GM12878 (cell line): ENCODE measurements around the gene C1QTNF12. TPM values are rescaled to one million over a fixed set of nuclear protein-coding genes. Genes with fewer than 3 reads are reported as not detected.

Source experiments
- ATAC-seq: fragments of 200-7000 bp; cut with Tn5 transposase; 3 replicates; pipeline ENCODE4 v1.9.1; 2020; ENCODE audit warnings: mild to moderate bottlenecking, moderate library complexity
- BruUV-seq: library from RNA; stranded (reverse); fragments of 400-500 nt; replicated peaks from 2 replicates; lab custom pipeline; 2021; lab: Mats Ljungman, UMichigan
- CTCF ChIA-PET: fragments of 300-600 bp; sonication (Branson Sonifier 250); formaldehyde crosslinking; extraction: SDS; loops from one replicate; lab custom pipeline; 2021; ENCODE audit warnings: inconsistent platforms; lab: Yijun Ruan, JAX
- POLR2A ChIA-PET: fragments of 350-600 bp; formaldehyde crosslinking; extraction: SDS; loops from one replicate; lab custom pipeline; 2021; ENCODE audit warnings: inconsistent platforms; lab: Charles Lee
- RAD21 ChIA-PET: fragments of 300-600 bp; sonication (Branson Sonifier 250); formaldehyde crosslinking; loops from one replicate; lab custom pipeline; 2023; ENCODE audit warnings: antibody characterized with exemption; ENCODE audit not compliant: unreplicated experiment; lab: Charles Lee
- SMC1A ChIA-PET: fragments of 300-600 bp; sonication (Branson Sonifier 250); formaldehyde crosslinking; loops from one replicate; lab custom pipeline; 2023; ENCODE audit not compliant: unreplicated experiment, uncharacterized antibody; lab: Charles Lee
- DNase-seq: peaks from one replicate; pipeline ENCODE4 v3.0.0-alpha.2; 2011; ENCODE audit warnings: low read depth, low spot score
- FAIRE-seq: peaks from 3 replicates; lab custom pipeline; 2011; peaks lifted over from hg19 to GRCh38; lab: Jason Lieb, UNC
- H2AFZ ChIP-seq: 2 replicates; pipeline ENCODE4 v1.6.0; 2011; ENCODE audit warnings: low read depth, low read length, control low read depth; ENCODE audit not compliant: control insufficient read depth
- H3K27ac ChIP-seq: 2 replicates; pipeline ENCODE4 v1.5.1; 2011; ENCODE audit warnings: control low read depth; ENCODE audit not compliant: control insufficient read depth, insufficient read depth
- H3K27me3 ChIP-seq, 2 experiments: replicated peaks in 1 of 2; 2 replicates each; pipeline versions ENCODE4 v1.6.0 to v1.6.1; 2011; ENCODE audit warnings: low read length in 1 of 2; ENCODE audit not compliant: control insufficient read depth in 2 of 2, insufficient read depth in 2 of 2
- H3K36me3 ChIP-seq, 2 experiments: 2 replicates each; pipeline ENCODE4 v1.5.1; 2011; ENCODE audit warnings: low read length in 1 of 2; ENCODE audit not compliant: control insufficient read depth in 2 of 2, insufficient read depth in 2 of 2
- H3K4me1 ChIP-seq: 2 replicates; pipeline ENCODE4 v1.6.1; 2011; ENCODE audit warnings: mild to moderate bottlenecking, low read length, moderate library complexity, mixed read lengths; ENCODE audit not compliant: control insufficient read depth, insufficient read depth
- H3K4me2 ChIP-seq: 2 replicates; pipeline ENCODE4 v1.6.0; 2011; ENCODE audit warnings: control low read depth; ENCODE audit not compliant: control insufficient read depth, insufficient read depth
- H3K4me3 ChIP-seq: fragments of 200-600 bp; sonication (generic); 2 replicates; pipeline ENCODE4 v1.5.1; 2016
- H3K79me2 ChIP-seq: 2 replicates; pipeline ENCODE4 v1.6.0; 2011; ENCODE audit warnings: low read length; ENCODE audit not compliant: control insufficient read depth, insufficient read depth
- H3K9ac ChIP-seq: 2 replicates; pipeline ENCODE4 v1.8.0; 2011; ENCODE audit warnings: low read length, control low read depth, mixed read lengths; ENCODE audit not compliant: control insufficient read depth, insufficient read depth
- H3K9me3 ChIP-seq: replicated peaks from 3 replicates; pipeline ENCODE4 v1.5.1; 2011; ENCODE audit warnings: mild to moderate bottlenecking, low read length; ENCODE audit not compliant: control insufficient read depth, insufficient read depth
- H4K20me1 ChIP-seq: 2 replicates; pipeline ENCODE4 v1.6.0; 2011; ENCODE audit not compliant: control insufficient read depth, insufficient read depth
- BCL11A ChIP-seq: IDR thresholded peaks from 2 replicates; pipeline ENCODE4 v1.6.1; 2011; ENCODE audit warnings: low read depth, low read length
- DPF2 ChIP-seq: fragments of 450-650 bp; IDR thresholded peaks from 2 replicates; pipeline ENCODE4 v1.6.1; 2017; ENCODE audit warnings: mild to moderate bottlenecking
- HDAC6 ChIP-seq: fragments of 200-600 bp; sonication (generic); IDR thresholded peaks from one replicate; pipeline ENCODE4 v1.8.0; 2017; ENCODE audit warnings: antibody characterized with exemption; ENCODE audit not compliant: unreplicated experiment
- MXI1 ChIP-seq: fragments of 150-350 bp; IDR thresholded peaks from 2 replicates; pipeline ENCODE4 v1.6.1; 2011; ENCODE audit warnings: low read depth, mild to moderate bottlenecking, inconsistent platforms, low read length, improper control_type of control experiment
- NBN ChIP-seq: fragments of 450-650 bp; IDR thresholded peaks from 2 replicates; pipeline ENCODE4 v1.6.1; 2016
- POLR2AphosphoS2 ChIP-seq: IDR thresholded peaks from 2 replicates; pipeline ENCODE4 v1.6.1; 2011; ENCODE audit warnings: low read depth, mild to moderate bottlenecking, low read length, improper control_type of control experiment, moderate library complexity
- SIN3A ChIP-seq: IDR thresholded peaks from 2 replicates; pipeline ENCODE4 v1.6.1; 2012; ENCODE audit warnings: low read depth, low read length, improper control_type of control experiment
- SMAD1 ChIP-seq: fragments of 450-650 bp; IDR thresholded peaks from 2 replicates; pipeline ENCODE4 v1.6.1; 2018; ENCODE audit warnings: mild to moderate bottlenecking, low read depth; ENCODE audit not compliant: partially characterized antibody
- TCF7 ChIP-seq: IDR thresholded peaks from 2 replicates; pipeline ENCODE4 v1.6.1; 2014; ENCODE audit warnings: antibody characterized with exemption, borderline replicate concordance
- WRNIP1 ChIP-seq: IDR thresholded peaks from 2 replicates; pipeline ENCODE4 v1.6.1; 2011; ENCODE audit warnings: low read depth, low read length, improper control_type of control experiment, borderline replicate concordance
- ZBTB40 ChIP-seq: fragments of 450-650 bp; IDR thresholded peaks from 2 replicates; pipeline ENCODE4 v1.6.1; 2016; ENCODE audit warnings: mild to moderate bottlenecking, moderate library complexity, borderline replicate concordance
- WGBS: methylation state at CpG from one replicate; pipeline ENCODE4 v1.1.6; 2016; ENCODE audit warnings: low lambda C conversion rate; ENCODE audit not compliant: insufficient replicate concordance, insufficient coverage; ENCODE audit errors: missing lambda C conversion rate; 5-methylcytosine and 5-hydroxymethylcytosine counted together
- in situ Hi-C: fragments of 300-500 bp; cut with MboI; formaldehyde crosslinking; loops from 9 replicates; pipeline ENCODE4 v1.14.3; 2018; ENCODE audit warnings: mixed read lengths
- intact Hi-C: fragments of 100-400 bp; cut with micrococcal nuclease; formaldehyde crosslinking; loops from one replicate; pipeline ENCODE4 v1.14.2; 2022; ENCODE audit not compliant: unreplicated experiment
- polyA plus RNA-seq, 11 experiments: library from polyadenylated mRNA; depleted of rRNA in 4 of 11; unstranded in 6 of 11; stranded (reverse) in 5 of 11; fragments of >200 nt; fragmentation: Nextera tagmentation in 4 of 11; fragmentation: Illumina TruSeq in 1 of 11; extraction: Ambion mirVana in 4 of 11; extraction: Trizol in 1 of 11; gene quantifications; 1 replicate in 1 of 11; 2 replicates in 10 of 11; pipeline versions ENCODE4 v1.2.1 to v1.2.3, GENCODE V29; 2011 to 2016; ENCODE audit warnings: inconsistent platforms in 2 of 11, missing spikeins in 2 of 11, low read depth in 1 of 11
- total RNA-seq, 4 experiments: library from RNA; depleted of rRNA in 3 of 4; stranded (reverse); fragments of >200 nt in 3 of 4; fragmentation: Illumina TruSeq in 1 of 4; extraction: Trizol in 1 of 4; gene quantifications; 2 replicates each; pipeline versions ENCODE4 v1.2.1 to v1.2.3, GENCODE V29; 2013 to 2021

The C1QTNF12 gene
- total and polyA plus RNA-seq, 10 of the 15 experiments (the other 5 are each of a cell fraction or from before 2014, with no cell fraction given): 0.17 to 1.0 (median 0.31) TPM; not detected in 5

- SMC1A ChIA-PET: interaction anchor here (1.1 kb wide), 1 partner anchor 26 kb away, joined by 3 read pairs; no protein-coding TSS in a partner anchor
- no peaks in the 10 kb centered on the region for H4K20me1 ChIP-seq
- no peaks in the 10 kb centered on the region for H3K27me3 ChIP-seq
- H3K27ac ChIP-seq: no peak overlapping the region
- no peaks in the 10 kb centered on the region for H3K79me2 ChIP-seq
- WGBS: 57% methylated on average over 18 of the region's 19 CpGs
- no peak for DNase-seq
- RAD21 ChIA-PET: no interaction called here
- H2AFZ ChIP-seq: no peak overlapping the region
- no TSS peak for BruUV-seq
- CTCF ChIA-PET: interaction anchor here (1.4 kb wide), 1 partner anchor 116 kb away, joined by 4 read pairs; no protein-coding TSS in a partner anchor
- H3K4me1 ChIP-seq: no peaks in the 10 kb centered on the region
- in situ Hi-C loops: no loop called here
- TF ChIP-seq WRNIP1 (no peak), BCL11A (no peak), SMAD1 (no peak), NBN (no peak), SIN3A (no peak)
- TF ChIP-seq, all 136 proteins: peak for 0
- FAIRE-seq (no peak), ATAC-seq (no peak)
- Histone ChIP-seq H3K4me2 (no peak overlapping the region), H3K9me3 (no peaks in the 10 kb centered on the region; the same call in 2 of the 3 replicates), H3K4me3 (no peak overlapping the region), H3K36me3 (no peaks in the 10 kb centered on the region), H3K9ac (no peak overlapping the region)
- intact Hi-C loops: no loop called here
- POLR2A ChIA-PET: no interaction called here
Observed at GRCh38 chr1:1238702-1239178, 7.8 kb downstream of the C1QTNF12 start.

GRCh38 chr1:1237874-1238701 lies 8.4 kb downstream of the C1QTNF12 start:
- CTCF ChIA-PET: interaction anchor here (1.4 kb wide), 1 partner anchor 116 kb away, joined by 4 read pairs; no protein-coding TSS in a partner anchor
- no peak for FAIRE-seq
- peak; percentile 47 for ATAC-seq
- no peak overlapping the region for H2AFZ ChIP-seq
- SMC1A ChIA-PET: interaction anchor here (1.1 kb wide), 1 partner anchor 25 kb away, joined by 3 read pairs; no protein-coding TSS in a partner anchor
- 29% methylated on average over 42 of the region's 48 CpGs for WGBS
- no peaks in the 10 kb centered on the region for H3K27me3 ChIP-seq
- POLR2A ChIA-PET: no interaction called here
- H4K20me1 ChIP-seq: no peaks in the 10 kb centered on the region
- in situ Hi-C loops: no loop called here
- RAD21 ChIA-PET: interaction anchor here (0.8 kb wide), 1 partner anchor 12 kb away, joined by 3 read pairs; no protein-coding TSS in a partner anchor
- no peaks in the 10 kb centered on the region for H3K4me1 ChIP-seq
- H3K9ac ChIP-seq: no peak overlapping the region
- no peak overlapping the region for H3K4me2 ChIP-seq
- no TSS peak for BruUV-seq
- no peaks in the 10 kb centered on the region for H3K36me3 ChIP-seq
- intact Hi-C loops: no loop called here
- H3K4me3 ChIP-seq: no peak overlapping the region
- H3K79me2 ChIP-seq: peaks cover 1% of the 10 kb centered on the region
- no peak overlapping the region for H3K27ac ChIP-seq
- DNase-seq: no peak
- no peaks in the 10 kb centered on the region; the same call in 2 of the 3 replicates for H3K9me3 ChIP-seq
- TF ChIP-seq HDAC6 (no peak), TCF7 (no peak), DPF2 (0 out of 2 replicates have a peak, but pooled peaks have one; percentile 41), POLR2AphosphoS2 (no peak), MXI1 (no peak), ZBTB40 (no peak)
